ENCODE measurements around the gene OTOP1.
"Not testable (repeated sequence)": the region's sequence is repeated elsewhere in the genome, so short reads cannot be mapped to it uniquely, and the experiment has no call there.

OTOP1 gene

DNA sequence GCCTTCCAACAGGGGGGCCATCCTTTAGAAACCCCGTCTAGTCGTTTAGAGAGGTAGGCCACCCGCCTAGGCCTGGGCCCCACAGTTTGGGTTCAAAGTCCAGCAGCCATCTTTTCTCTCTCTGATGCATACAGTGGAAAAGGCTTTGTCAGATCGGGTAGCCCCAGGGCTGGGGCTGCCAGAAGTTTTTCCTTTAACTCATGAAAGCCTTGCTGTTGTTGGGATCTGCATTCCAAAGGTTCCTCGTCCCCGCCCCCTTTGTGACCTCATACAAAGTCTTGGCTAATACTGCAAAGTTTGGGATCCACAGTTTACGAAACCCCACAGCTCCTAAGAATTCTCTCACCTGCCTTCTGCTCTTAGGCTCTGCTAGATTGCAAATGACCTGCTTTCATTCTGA lies 64.5 kb downstream of the OTOP1 start:
- DNase-seq (ENCODE audit: low read depth, low spot score) = not testable (repeated sequence)

DNA sequence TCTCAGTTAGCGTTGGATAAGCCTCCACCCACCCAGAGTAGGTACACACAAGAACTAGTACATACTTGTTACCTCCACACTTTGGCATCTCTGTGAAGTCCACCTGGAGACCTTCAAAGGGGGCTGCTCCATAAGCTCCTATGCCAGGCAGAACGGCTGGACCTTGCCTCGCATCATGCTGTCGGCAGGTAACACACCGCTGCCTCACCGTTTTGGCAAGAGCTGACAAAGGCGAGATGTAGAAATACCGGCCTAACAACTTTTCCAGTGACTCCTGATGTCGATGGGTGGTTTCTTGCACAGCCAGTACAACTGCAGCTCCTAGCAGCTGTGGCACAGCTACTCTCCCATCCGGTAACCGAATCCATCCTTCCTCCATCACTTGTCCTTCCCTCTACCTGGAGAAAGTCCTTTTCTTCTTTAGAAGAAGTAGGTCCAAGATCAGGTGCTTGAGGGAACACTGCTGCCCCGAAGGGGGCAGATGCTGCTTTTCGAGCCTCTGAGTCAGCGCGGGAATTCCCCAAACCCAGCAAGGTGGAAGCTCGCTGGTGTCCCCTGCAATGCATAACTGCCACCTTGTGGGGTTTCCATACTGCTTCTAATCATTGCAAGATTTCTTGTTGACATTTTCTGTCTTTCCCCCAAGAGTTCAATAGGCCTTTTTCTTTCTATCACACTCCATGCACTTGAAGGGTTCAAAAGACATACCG lies 65.6 kb downstream of the OTOP1 start:
- DNase-seq (ENCODE audit: low read depth, low spot score) = not testable (repeated sequence)

DNA sequence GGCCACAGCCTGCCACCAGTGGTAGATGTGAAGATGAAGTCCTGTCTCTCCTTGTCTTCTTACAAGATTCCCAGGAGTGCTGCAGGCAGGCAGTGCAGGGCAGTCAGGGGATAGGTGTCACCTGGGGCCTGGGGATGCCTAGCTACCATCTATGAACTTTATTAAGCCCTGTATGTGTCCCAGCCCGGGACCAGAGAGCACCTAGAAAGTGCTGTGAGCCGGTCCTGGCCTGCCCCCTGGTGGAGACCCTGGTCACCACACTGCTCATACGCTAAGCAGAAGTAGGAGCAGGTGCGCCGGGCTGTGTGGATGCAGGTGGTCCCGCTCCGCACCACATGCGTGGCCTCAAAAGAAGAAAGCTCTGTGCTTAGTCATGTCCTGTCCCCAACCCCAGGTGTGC lies 81.1 kb downstream of the OTOP1 start:
- DNase-seq (ENCODE audit: low read depth, low spot score) = not testable (repeated sequence)

DNA sequence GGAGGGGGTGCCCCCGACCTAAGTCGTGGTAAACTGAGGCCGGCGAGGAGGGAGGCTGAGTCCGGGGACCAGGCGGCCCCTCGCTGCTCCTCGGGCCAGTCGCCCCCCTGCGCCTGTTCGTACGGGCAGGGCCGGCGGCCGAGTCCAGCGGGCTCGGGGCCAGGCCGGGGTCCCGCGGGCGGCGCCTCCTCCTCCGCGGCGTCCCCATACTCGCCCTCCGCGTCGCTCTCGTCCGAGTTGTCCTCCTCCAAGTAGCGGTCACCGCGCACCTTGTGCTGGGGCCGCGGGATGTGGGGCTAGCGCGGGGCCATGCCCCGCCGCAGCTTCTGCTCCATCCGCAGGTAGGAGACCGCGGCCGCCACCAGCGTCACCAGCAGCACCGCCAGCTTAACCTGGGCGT lies 83.4 kb downstream of the OTOP1 start:
- DNase-seq (ENCODE audit: low read depth, low spot score) = not testable (repeated sequence)

DNA sequence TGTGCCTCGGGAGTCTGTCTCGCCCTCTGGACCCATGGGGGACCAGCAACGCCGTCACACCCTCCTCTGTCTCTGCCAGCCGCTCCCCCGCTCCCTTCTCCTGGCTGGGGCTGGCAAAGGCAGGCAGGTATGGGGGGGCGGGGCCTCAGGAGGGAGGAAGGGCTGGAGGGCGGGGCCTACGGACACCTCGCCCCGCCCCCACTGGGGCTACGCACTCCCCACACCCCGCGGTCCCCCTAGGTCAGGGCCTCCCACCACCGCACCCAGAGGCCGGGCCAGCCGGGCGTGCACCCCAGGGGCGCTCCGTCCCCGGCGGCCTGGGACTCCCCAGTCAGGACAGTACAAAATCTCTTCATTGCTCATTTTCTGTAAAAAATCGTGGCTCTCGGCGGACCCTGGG lies 84.0 kb downstream of the OTOP1 start:
- DNase-seq (ENCODE audit: low read depth, low spot score) = not testable (repeated sequence)

DNA sequence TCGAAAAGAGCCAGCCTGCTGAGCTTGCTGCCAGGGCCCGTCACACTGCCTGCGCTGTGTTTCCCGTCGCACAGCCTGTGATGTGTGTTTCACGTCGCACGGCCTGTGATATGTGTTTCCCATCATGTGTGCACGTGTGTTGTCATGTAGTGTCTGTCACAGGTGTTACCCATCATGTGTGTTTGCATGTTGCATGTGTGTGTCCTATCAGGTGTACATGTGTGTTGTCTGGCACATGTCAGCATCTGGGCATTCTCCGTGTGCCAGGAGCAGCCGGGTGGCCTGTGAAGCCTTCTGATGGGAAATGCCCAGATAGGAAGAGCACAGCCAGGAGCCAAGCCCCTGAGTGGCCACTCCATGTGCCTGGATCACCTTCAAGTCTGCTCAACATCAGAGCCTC lies 85.5 kb downstream of the OTOP1 start:
- DNase-seq (ENCODE audit: low read depth, low spot score) = not testable (repeated sequence)
